Gastrocnemius medialis (tissue), 4 donors: ENCODE results near the gene ELOA2. TPM values are rescaled to one million over a fixed set of nuclear protein-coding genes. Genes with fewer than 3 reads are reported as not detected.
A peak's percentile ranks its signal among the peaks of the same experiment; 100 is the strongest.
"Not testable (repeated sequence)": the region's sequence is repeated elsewhere in the genome, so short reads cannot be mapped to it uniquely, and the experiment has no call there.

ENCODE experiments used
- ATAC-seq, 2 donors: fragments of 150-250 bp; one replicate each; pipeline ENCODE4 v1.9.1; 2016
- DNase-seq, 2 donors: peaks; one replicate each; pipeline ENCODE4 v3.0.0-alpha.2; 2019
- H3K27ac ChIP-seq, 4 donors: fragments of 200-600 bp; sonication (generic); 1 replicate in 1 of 4; 2 replicates in 3 of 4; pipeline ENCODE4 v1.5.1; 2016 to 2018; ENCODE audit warnings: mild to moderate bottlenecking in 2 of 4, moderate library complexity in 1 of 4
- H3K27me3 ChIP-seq, 3 donors: fragments of 200-600 bp; sonication (generic) in 2 of 3; 1 replicate in 1 of 3; 2 replicates in 2 of 3; pipeline versions ENCODE4 v1.5.1 to v1.6.0; 2016 to 2019; ENCODE audit warnings: mild to moderate bottlenecking in 1 of 3, moderate library complexity in 1 of 3
- H3K36me3 ChIP-seq, 2 donors: fragments of 200-600 bp; sonication (generic) in 1 of 2; one replicate each; pipeline ENCODE4 v1.5.1; 2017 to 2018
- H3K4me1 ChIP-seq, 2 donors: fragments of 200-600 bp; sonication (generic) in 1 of 2; one replicate each; pipeline ENCODE4 v1.5.1; 2016 to 2017; ENCODE audit warnings: mild to moderate bottlenecking in 2 of 2
- H3K4me3 ChIP-seq, 4 donors: fragments of 200-600 bp; sonication (generic) in 3 of 4; 1 replicate in 1 of 4; 2 replicates in 3 of 4; pipeline ENCODE4 v1.5.1; 2016 to 2019; ENCODE audit warnings: mild to moderate bottlenecking in 2 of 4
- H3K9me3 ChIP-seq, 3 donors: fragments of 200-600 bp; sonication (generic) in 2 of 3; 1 replicate in 1 of 3; 2 replicates in 2 of 3; pipeline ENCODE4 v1.5.1; 2016 to 2019
- POLR2A ChIP-seq, 2 donors: fragments of 450-650 bp; IDR thresholded peaks; one replicate each; pipeline ENCODE4 v1.6.1; 2017; ENCODE audit warnings: antibody characterized with exemption in 2 of 2, mild to moderate bottlenecking in 2 of 2, moderate library complexity in 2 of 2
- in situ Hi-C, 4 donors: fragments of 200-750 bp; cut with MboI; loops; one replicate each; pipeline versions ENCODE4 v1.15.0 to v1.8.0; 2017; ENCODE audit warnings: low sequenced_read_pairs in 4 of 4
- intact Hi-C: fragments of 100-400 bp; cut with DNase I; formaldehyde crosslinking; loops from one replicate; pipeline ENCODE4 v1.15.1; 2023; ENCODE audit warnings: low total_unique reads
- total RNA-seq, 4 donors: library from RNA; depleted of rRNA; stranded (reverse); fragments of >200 nt; gene quantifications; one replicate each; pipeline versions ENCODE4 v1.1.0 to v1.2.3, GENCODE V29; 2016
- TF ChIP-seq, protein P1 (sequence below), 5 experiments: fragments of 450-650 bp in 3 of 5; fragments of 200-600 bp in 2 of 5; sonication (generic) in 2 of 5; IDR thresholded peaks in 4 of 5; conservative IDR thresholded peaks in 1 of 5; 1 replicate in 4 of 5; 2 replicates in 1 of 5; pipeline ENCODE4 v1.5.1; 2016 to 2019; ENCODE audit warnings: antibody characterized with exemption in 5 of 5, mild to moderate bottlenecking in 3 of 5, moderate library complexity in 3 of 5

The ELOA2 gene
- total RNA-seq, 4 donors from 2014 or later = 0.15 to 0.80 TPM; not detected in 2

DNA sequence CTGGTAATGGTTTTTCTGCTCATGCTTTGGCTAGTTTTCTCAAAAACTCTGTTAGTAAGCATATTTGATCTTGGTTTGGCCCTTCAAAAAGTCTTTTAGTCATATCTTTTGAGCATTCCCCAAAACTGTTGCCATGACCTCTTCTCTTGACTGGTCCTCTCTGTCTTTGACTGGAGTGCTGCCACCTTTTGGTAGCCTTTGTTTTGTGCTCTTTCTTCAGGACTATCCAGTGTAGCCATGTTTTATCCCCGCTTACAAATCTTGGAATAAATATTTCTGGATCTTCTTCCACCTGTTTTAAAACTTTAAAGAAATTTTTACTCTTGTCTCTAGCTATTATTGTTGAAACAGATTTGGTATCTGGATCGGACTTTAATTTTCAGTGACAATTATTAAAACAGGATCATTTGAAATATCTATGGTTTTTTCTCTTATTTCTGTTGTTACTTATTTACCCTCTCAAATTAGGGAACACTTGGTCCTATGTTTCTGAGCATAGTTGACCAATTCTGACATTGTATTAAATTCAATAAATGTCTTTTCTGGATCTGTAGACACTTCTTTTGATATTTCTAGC, 965 bp upstream of the ELOA2 start:
- no peaks in the 10 kb centered on the region for H3K9me3 ChIP-seq
- H3K27me3 ChIP-seq = no peaks in the 10 kb centered on the region
- ATAC-seq (no peak), DNase-seq (no peak)
- no peaks in the 10 kb centered on the region for H3K36me3 ChIP-seq
- no peaks in the 10 kb centered on the region for H3K4me1 ChIP-seq
- no peak for TF ChIP-seq POLR2A (IDR thresholded peaks at IDR 0.05)
- TF ChIP-seq, protein P1, sequence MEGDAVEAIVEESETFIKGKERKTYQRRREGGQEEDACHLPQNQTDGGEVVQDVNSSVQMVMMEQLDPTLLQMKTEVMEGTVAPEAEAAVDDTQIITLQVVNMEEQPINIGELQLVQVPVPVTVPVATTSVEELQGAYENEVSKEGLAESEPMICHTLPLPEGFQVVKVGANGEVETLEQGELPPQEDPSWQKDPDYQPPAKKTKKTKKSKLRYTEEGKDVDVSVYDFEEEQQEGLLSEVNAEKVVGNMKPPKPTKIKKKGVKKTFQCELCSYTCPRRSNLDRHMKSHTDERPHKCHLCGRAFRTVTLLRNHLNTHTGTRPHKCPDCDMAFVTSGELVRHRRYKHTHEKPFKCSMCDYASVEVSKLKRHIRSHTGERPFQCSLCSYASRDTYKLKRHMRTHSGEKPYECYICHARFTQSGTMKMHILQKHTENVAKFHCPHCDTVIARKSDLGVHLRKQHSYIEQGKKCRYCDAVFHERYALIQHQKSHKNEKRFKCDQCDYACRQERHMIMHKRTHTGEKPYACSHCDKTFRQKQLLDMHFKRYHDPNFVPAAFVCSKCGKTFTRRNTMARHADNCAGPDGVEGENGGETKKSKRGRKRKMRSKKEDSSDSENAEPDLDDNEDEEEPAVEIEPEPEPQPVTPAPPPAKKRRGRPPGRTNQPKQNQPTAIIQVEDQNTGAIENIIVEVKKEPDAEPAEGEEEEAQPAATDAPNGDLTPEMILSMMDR (IDR thresholded peaks at IDR 0.05 in 4 of 5, conservative IDR thresholded peaks at IDR 0.05 in 1 of 5) = peak in 3 of 5 experiments; percentile 5 to 37 (median 16)
- no peak overlapping the region for H3K4me3 ChIP-seq
- in situ Hi-C loops (no loop called here), intact Hi-C loops (no loop called here)
- H3K27ac ChIP-seq = no peak overlapping the region

GRCh38 chr18:47034591-47034990, 830 bp downstream of the ELOA2 start:
- H3K9me3 ChIP-seq, in situ Hi-C loops, ATAC-seq, H3K4me3 ChIP-seq, intact Hi-C loops, H3K27me3 ChIP-seq, H3K27ac ChIP-seq, DNase-seq, H3K36me3 ChIP-seq, H3K4me1 ChIP-seq: not testable (repeated sequence)

DNA sequence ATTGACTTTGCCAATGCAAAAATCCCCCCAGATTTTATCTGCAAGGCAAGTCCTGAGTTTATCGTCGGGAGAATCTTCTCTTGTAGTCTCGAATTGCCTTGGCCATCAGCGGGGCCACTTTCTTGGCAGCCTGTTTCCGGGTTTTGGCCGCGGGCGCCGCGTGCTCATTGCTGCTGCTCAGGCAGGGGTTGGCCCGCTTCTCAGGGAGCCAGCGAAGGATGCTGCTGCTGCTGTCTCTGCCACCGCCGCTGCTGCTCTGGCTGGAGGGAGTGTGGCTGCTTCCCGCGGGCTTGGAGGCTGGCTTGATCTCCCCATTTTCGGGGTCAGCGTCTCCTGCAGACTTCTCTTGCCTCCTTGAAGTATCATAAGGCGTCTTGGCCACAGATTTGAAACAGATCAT, 2.5 kb downstream of the ELOA2 start:
- H3K27me3 ChIP-seq = no peaks in the 10 kb centered on the region
- H3K36me3 ChIP-seq = no peaks in the 10 kb centered on the region
- H3K9me3 ChIP-seq = no peaks in the 10 kb centered on the region
- no peak overlapping the region for H3K27ac ChIP-seq
- DNase-seq (no peak), ATAC-seq (no peak)
- no peak overlapping the region for H3K4me3 ChIP-seq
- in situ Hi-C loops (no loop called here), intact Hi-C loops (no loop called here)
- TF ChIP-seq, protein P1 (IDR thresholded peaks at IDR 0.05 in 4 of 5, conservative IDR thresholded peaks at IDR 0.05 in 1 of 5) = no peak
- TF ChIP-seq POLR2A (IDR thresholded peaks at IDR 0.05) = no peak
- no peaks in the 10 kb centered on the region for H3K4me1 ChIP-seq

GRCh38 chr18:47030887-47031286, 4.5 kb downstream of the ELOA2 start:
- H3K36me3 ChIP-seq, ATAC-seq, H3K9me3 ChIP-seq, H3K27ac ChIP-seq, DNase-seq, H3K27me3 ChIP-seq, intact Hi-C loops, H3K4me1 ChIP-seq, in situ Hi-C loops, H3K4me3 ChIP-seq: not testable (repeated sequence)

DNA sequence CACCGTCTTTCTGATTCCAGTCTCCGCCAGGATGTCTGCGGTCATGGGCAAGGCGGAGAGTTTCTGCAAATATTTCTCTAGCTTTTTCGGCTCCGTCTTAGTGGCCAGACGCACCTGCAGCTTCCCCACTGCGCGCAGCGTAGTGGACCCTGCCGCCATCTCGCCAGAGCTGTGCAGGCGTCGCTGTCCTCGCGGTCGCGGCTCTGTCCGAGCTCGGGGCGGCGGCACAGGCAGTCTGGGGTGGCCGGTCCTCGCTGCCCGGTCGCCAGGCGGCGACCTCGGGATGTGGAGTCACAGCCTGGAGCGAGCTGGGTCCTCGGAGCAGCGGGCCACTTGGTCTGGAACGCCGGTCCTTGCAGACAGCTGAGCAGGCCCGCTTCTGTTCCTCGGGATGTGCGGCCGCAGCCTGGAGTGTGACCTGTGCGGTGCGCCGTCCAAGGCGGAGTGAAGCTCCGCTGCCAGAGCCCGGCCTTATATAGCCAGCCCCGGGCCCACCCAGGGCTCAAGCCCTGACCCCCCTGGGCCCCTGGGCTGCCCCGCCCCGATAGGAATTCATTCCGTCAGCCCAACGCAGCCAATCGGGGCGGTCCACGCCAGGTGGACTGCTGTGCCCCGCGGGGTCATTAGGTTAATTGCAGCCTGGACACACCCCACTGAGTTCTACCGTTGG, 5.6 kb downstream of the ELOA2 start:
- H3K9me3 ChIP-seq, in situ Hi-C loops, H3K36me3 ChIP-seq, DNase-seq, intact Hi-C loops, H3K4me3 ChIP-seq, H3K27me3 ChIP-seq, H3K27ac ChIP-seq, H3K4me1 ChIP-seq: not testable (repeated sequence)
- ATAC-seq = peak in 1 of 2 donors; percentile 14

- in situ Hi-C loops, H3K27me3 ChIP-seq, H3K27ac ChIP-seq, H3K4me1 ChIP-seq, H3K4me3 ChIP-seq, H3K9me3 ChIP-seq, intact Hi-C loops, H3K36me3 ChIP-seq, DNase-seq, ATAC-seq: not testable (repeated sequence)
Measured at GRCh38 chr18:47028738-47029137, 6.7 kb downstream of the ELOA2 start.

GRCh38 chr18:47025557-47026174, 9.8 kb downstream of the ELOA2 start:
- in situ Hi-C loops, H3K27me3 ChIP-seq, H3K4me3 ChIP-seq, H3K9me3 ChIP-seq, H3K4me1 ChIP-seq, DNase-seq, H3K36me3 ChIP-seq, H3K27ac ChIP-seq, intact Hi-C loops: not testable (repeated sequence)
- ATAC-seq = peak; percentile 6 to 10

DNA sequence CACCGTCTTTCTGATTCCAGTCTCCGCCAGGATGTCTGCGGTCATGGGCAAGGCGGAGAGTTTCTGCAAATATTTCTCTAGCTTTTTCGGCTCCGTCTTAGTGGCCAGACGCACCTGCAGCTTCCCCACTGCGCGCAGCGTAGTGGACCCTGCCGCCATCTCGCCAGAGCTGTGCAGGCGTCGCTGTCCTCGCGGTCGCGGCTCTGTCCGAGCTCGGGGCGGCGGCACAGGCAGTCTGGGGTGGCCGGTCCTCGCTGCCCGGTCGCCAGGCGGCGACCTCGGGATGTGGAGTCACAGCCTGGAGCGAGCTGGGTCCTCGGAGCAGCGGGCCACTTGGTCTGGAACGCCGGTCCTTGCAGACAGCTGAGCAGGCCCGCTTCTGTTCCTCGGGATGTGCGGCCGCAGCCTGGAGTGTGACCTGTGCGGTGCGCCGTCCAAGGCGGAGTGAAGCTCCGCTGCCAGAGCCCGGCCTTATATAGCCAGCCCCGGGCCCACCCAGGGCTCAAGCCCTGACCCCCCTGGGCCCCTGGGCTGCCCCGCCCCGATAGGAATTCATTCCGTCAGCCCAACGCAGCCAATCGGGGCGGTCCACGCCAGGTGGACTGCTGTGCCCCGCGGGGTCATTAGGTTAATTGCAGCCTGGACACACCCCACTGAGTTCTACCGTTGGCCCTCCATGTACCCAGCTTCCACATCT, 11.5 kb downstream of the ELOA2 start:
- in situ Hi-C loops, H3K9me3 ChIP-seq, DNase-seq, H3K36me3 ChIP-seq, intact Hi-C loops, H3K27me3 ChIP-seq, H3K4me1 ChIP-seq, H3K27ac ChIP-seq, ATAC-seq, H3K4me3 ChIP-seq: not testable (repeated sequence)

GRCh38 chr18:47022821-47023220, 12.6 kb downstream of the ELOA2 start:
- in situ Hi-C loops, H3K36me3 ChIP-seq, H3K4me3 ChIP-seq, H3K27ac ChIP-seq, intact Hi-C loops, DNase-seq, H3K4me1 ChIP-seq, H3K9me3 ChIP-seq, ATAC-seq, H3K27me3 ChIP-seq: not testable (repeated sequence)
